UCSD-AML1 (cell line): ENCODE measurements around the gene LGALS7B.

Experiments used
- DNase-seq: peaks from one replicate; lab custom pipeline; 2025; ENCODE audit not compliant: unreplicated experiment; lab: John Stamatoyannopoulos, UW

The LGALS7B gene

DNA sequence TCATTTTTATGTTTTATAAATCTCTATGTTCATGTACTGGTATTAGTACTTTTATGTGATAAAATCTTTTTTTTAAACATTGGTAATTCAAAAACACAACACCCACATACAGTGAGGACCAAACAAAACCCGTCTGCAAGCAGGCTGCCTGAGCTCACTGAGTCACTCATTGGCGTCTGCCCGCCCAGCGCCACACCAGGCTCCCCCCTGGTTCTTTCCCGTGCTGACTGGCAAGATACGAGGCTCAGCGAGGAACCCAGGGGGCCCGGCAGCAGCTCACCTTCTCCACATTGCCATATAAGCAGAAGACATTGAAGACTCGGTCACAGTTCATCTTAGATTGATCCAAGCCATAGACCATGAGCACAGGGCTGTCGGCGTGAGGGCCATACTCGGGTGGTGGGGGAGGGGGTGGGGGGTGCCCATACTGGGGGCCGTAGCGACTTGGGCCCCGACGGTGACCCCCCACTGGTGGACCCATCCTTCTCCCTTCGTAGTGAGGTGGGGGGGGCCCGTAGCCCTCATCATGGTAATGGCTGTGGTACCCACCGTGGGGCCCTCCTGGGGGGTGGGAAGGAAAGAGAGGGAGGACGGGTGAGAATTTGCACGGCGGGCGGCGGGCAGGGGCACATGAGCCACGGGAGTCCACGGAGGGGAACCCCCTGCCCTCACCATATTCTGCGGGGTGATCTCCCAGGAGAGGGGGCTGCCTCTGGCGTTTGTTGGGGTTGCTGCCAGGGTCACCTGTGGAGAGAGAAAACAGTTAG is 51.0 kb downstream of the LGALS7B start:
- no peak for DNase-seq

DNA sequence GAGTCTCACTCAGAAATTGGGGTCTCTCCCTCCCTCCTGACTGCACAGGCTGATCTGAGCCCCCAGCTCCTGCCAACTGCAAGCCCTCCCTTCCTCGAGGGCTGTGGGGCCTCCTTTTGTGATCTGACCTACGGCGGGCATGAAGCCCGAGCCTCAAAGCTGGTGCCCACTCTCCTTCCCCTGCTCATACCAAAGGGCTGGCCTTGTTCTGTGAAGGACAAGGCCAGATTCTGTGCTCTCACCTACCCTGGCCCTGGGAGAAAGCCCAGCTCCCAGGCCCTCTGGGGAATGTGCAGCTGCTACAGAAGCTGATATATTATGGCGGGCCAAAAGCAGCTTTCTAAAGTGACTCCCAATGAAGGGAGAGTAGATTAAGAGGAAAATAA is 51.6 kb downstream of the LGALS7B start:
- DNase-seq: no peak
